Measurements from ENCODE around the gene PSEN2. TPM values are rescaled to one million over a fixed set of nuclear protein-coding genes. Genes with fewer than 3 reads are reported as not detected.
A peak's percentile ranks its signal among the peaks of the same experiment; 100 is the strongest.

The PSEN2 gene
- total RNA-seq, 2 experiments from 2014 or later, result 0.48 to 1.7 TPM

DNA sequence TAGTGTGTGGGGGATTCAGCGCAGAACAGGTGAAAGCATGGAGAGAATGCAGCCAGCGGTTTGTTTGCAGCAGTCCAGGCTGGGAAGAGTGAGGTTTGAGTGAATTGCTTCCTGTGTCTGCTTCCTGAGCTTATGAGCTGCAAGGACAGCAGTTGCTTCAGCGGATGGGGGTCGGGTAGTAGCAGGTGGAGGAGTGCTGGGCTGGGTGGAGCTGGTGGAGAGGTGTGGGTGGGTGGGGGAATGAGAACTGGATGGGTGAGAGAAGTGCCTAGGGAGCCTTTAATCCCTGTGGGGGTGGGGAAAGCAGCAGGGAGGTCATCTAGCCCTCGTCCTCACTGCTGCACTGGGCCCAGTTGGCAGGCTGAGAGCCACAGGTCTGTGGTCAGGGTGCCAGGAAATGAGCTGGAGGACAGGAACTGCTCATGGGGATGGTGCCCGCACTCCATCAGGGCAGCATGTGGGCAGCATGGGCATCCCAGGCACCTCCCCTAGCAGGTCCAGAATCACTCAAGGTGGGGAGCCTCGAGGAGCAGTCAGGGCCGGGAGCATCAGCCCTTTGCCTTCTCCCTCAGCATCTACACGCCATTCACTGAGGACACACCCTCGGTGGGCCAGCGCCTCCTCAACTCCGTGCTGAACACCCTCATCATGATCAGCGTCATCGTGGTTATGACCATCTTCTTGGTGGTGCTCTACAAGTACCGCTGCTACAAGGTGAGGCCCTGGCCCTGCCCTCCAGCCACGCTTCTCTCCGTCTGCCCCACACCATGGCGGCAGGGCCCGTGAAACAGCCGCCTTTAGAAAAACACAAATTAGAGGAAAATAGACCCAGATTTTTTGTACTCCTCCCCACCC, 14.8 kb downstream of the PSEN2 start:
- no peaks in the 10 kb centered on the region for H4K20me1 ChIP-seq (ENCODE audit: insufficient read depth, low read length)
- H3K4me2 ChIP-seq (ENCODE audit: low read length), result peak overlapping the region; percentile 30; the same call in 1 of the 2 replicates
- no peaks in the 10 kb centered on the region for H3K9me2 ChIP-seq (ENCODE audit: insufficient read depth, low read length)
- no peaks in the 10 kb centered on the region for H3K36me3 ChIP-seq (ENCODE audit: insufficient read depth, low read length)
- H2AFZ ChIP-seq (ENCODE audit: low read length), result peak overlapping the region; percentile 45
- TF ChIP-seq EZH2phosphoT487 (IDR thresholded peaks at IDR 0.05; ENCODE audit: borderline replicate concordance, low read depth, low read length), result no peak
- TF ChIP-seq, protein P1, sequence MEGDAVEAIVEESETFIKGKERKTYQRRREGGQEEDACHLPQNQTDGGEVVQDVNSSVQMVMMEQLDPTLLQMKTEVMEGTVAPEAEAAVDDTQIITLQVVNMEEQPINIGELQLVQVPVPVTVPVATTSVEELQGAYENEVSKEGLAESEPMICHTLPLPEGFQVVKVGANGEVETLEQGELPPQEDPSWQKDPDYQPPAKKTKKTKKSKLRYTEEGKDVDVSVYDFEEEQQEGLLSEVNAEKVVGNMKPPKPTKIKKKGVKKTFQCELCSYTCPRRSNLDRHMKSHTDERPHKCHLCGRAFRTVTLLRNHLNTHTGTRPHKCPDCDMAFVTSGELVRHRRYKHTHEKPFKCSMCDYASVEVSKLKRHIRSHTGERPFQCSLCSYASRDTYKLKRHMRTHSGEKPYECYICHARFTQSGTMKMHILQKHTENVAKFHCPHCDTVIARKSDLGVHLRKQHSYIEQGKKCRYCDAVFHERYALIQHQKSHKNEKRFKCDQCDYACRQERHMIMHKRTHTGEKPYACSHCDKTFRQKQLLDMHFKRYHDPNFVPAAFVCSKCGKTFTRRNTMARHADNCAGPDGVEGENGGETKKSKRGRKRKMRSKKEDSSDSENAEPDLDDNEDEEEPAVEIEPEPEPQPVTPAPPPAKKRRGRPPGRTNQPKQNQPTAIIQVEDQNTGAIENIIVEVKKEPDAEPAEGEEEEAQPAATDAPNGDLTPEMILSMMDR (conservative IDR thresholded peaks at IDR 0.05; ENCODE audit: low read length), result no peak
- peaks cover 45% of the 10 kb centered on the region for H3K4me1 ChIP-seq (ENCODE audit: insufficient read depth, low read length, poor library complexity, severe bottlenecking)
- H3K79me2 ChIP-seq (ENCODE audit: insufficient read depth, low read depth, low read length), result no peaks in the 10 kb centered on the region
- no peaks in the 10 kb centered on the region for H3K9me3 ChIP-seq (ENCODE audit: low read length)
- ChIA-PET POLR2A (interaction anchor here (1.6 to 1.8 kb wide), 2 partner anchors 8 to 53 kb away, joined by 4 to 11 read pairs; no protein-coding TSS in a partner anchor), CTCF (ENCODE audit: unreplicated experiment) (no interaction called here)
- no peak overlapping the region for H3K27ac ChIP-seq (ENCODE audit: low read depth, low read length, poor library complexity, severe bottlenecking)
- BruUV-seq (replicated peaks), result no TSS peak
- H3K4me3 ChIP-seq (ENCODE audit: low read depth, low read length, poor library complexity, severe bottlenecking), result no peak overlapping the region
- intact Hi-C loops (cut with micrococcal nuclease; ENCODE audit: unreplicated experiment), result no loop called here
- no peak for DNase-seq (ENCODE audit: low spot score)

DNA sequence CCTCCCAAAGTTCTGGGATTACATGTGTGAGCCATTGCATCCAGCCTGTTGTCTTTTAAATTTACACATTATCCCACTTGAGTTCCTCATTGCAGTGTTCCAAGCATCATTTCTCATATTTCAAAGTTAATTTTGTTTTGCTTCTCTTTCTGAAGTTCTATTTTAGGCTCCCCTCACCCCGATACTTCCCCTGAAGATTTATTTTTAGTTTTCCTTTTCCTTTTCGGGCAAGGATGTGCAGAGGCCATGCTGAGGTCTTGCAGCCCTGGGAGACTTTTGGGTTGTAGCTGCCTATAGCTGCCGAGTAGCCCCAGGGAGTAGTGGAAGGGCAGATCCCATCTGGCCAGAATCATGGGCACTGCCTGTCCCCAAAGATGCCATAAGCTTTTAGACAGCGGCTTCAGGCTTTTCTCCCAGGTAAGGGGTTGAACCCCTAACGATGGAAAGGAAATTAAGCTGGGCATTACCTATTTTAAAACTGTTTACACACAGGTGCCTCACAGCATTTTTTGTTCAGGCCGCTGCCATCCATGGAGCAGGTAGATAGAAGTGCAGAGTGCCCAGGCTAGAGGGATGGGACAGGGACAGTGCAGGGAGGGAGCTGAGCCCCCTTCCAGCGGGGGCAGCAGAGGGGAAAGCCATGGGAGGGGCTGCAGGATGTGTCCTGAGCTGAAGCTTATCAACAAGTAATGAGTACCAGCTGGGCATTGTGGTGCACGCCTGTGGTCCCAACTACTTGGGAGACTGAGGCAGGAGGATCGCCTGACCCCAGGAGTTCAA, 15.9 kb downstream of the PSEN2 start:
- intact Hi-C loops (cut with micrococcal nuclease; ENCODE audit: unreplicated experiment), result no loop called here
- Histone ChIP-seq H3K9me2 (ENCODE audit: insufficient read depth, low read length) (no peaks in the 10 kb centered on the region), H3K9me3 (ENCODE audit: low read length) (no peaks in the 10 kb centered on the region), H3K4me2 (ENCODE audit: low read length) (no peak overlapping the region), H3K36me3 (ENCODE audit: insufficient read depth, low read length) (no peaks in the 10 kb centered on the region), H3K79me2 (ENCODE audit: insufficient read depth, low read depth, low read length) (no peaks in the 10 kb centered on the region), H2AFZ (ENCODE audit: low read length) (no peak overlapping the region), H4K20me1 (ENCODE audit: insufficient read depth, low read length) (no peaks in the 10 kb centered on the region), H3K4me1 (ENCODE audit: insufficient read depth, low read length, poor library complexity, severe bottlenecking) (peaks cover 45% of the 10 kb centered on the region), H3K27ac (ENCODE audit: low read depth, low read length, poor library complexity, severe bottlenecking) (no peak overlapping the region), H3K4me3 (ENCODE audit: low read depth, low read length, poor library complexity, severe bottlenecking) (no peak overlapping the region)
- no peak for DNase-seq (ENCODE audit: low spot score)
- POLR2A ChIA-PET, result interaction anchor here (0.6 kb wide), 2 partner anchors 53 to 1284 kb away, joined by 3 read pairs; no protein-coding TSS in a partner anchor
- no TSS peak for BruUV-seq (replicated peaks)
- CTCF ChIA-PET (ENCODE audit: unreplicated experiment), result interaction anchor here (0.6 kb wide), 1 partner anchor 1214 kb away, joined by 3 read pairs; no protein-coding TSS in a partner anchor
- TF ChIP-seq, protein P1 (conservative IDR thresholded peaks at IDR 0.05; ENCODE audit: low read length), result 0 out of 2 replicates have a peak, but pooled peaks have one; percentile 13
- no peak for TF ChIP-seq EZH2phosphoT487 (IDR thresholded peaks at IDR 0.05; ENCODE audit: borderline replicate concordance, low read depth, low read length)
